SK-N-SH treated with all-trans-retinoic acid at 6 μM for 48 hours (cell line): Measurements from ENCODE around the gene SEL1L3.

Experiments
- ARNTL ChIP-seq: fragments of 450-650 bp; formaldehyde crosslinking; IDR thresholded peaks from 2 replicates; pipeline ENCODE4 v1.5.0; 2020; ENCODE audit warnings: low read depth, mild to moderate bottlenecking, moderate library complexity, borderline replicate concordance
- CSDC2 ChIP-seq: fragments of 250-450 bp; sonication (Bioruptor Pico); IDR thresholded peaks from 2 replicates; pipeline ENCODE4 v1.5.0; 2020; ENCODE audit warnings: mild to moderate bottlenecking, moderate library complexity
- ESRRG ChIP-seq: fragments of 250-450 bp; sonication (Bioruptor Pico); IDR thresholded peaks from 2 replicates; pipeline ENCODE4 v1.6.1; 2021; ENCODE audit warnings: mild to moderate bottlenecking
- GLIS3 ChIP-seq: fragments of 250-450 bp; sonication (Bioruptor Pico); IDR thresholded peaks from 2 replicates; pipeline ENCODE4 v1.5.0; 2020; ENCODE audit warnings: mild to moderate bottlenecking, moderate library complexity
- SNAI2 ChIP-seq: fragments of 250-450 bp; sonication (Bioruptor Pico); IDR thresholded peaks from 2 replicates; pipeline ENCODE4 v1.5.0; 2020; ENCODE audit warnings: mild to moderate bottlenecking, moderate library complexity
- ZFP3 ChIP-seq: fragments of 250-450 bp; sonication (Bioruptor Pico); IDR thresholded peaks from 2 replicates; pipeline ENCODE4 v1.5.0; 2020; ENCODE audit warnings: mild to moderate bottlenecking, moderate library complexity
- ZNF565 ChIP-seq: fragments of 450-650 bp; formaldehyde crosslinking; conservative IDR thresholded peaks from 2 replicates; pipeline ENCODE4 v1.5.0; 2020; ENCODE audit warnings: low read depth, mild to moderate bottlenecking, moderate library complexity
- ZNF8 ChIP-seq: fragments of 450-650 bp; formaldehyde crosslinking; IDR thresholded peaks from 2 replicates; pipeline ENCODE4 v1.5.0; 2020; ENCODE audit warnings: mild to moderate bottlenecking, moderate library complexity
- TF ChIP-seq, protein P1 (sequence below): fragments of 250-450 bp; sonication (Bioruptor Pico); IDR thresholded peaks from 2 replicates; pipeline ENCODE4 v1.8.0; 2021; ENCODE audit warnings: low read depth, mild to moderate bottlenecking, moderate library complexity, borderline replicate concordance
- TF ChIP-seq, protein P2 (sequence below): fragments of 250-450 bp; sonication (Bioruptor Pico); IDR thresholded peaks from 2 replicates; pipeline ENCODE4 v1.5.1; 2020; ENCODE audit warnings: low read depth, mild to moderate bottlenecking, moderate library complexity
- TF ChIP-seq, protein P3 (sequence below): fragments of 250-450 bp; sonication (Bioruptor Pico); IDR thresholded peaks from 2 replicates; pipeline ENCODE4 v1.8.0; 2020; ENCODE audit warnings: mild to moderate bottlenecking, moderate library complexity, borderline replicate concordance
- TF ChIP-seq, protein P4 (sequence below): fragments of 250-450 bp; sonication (Bioruptor Pico); IDR thresholded peaks from 2 replicates; pipeline ENCODE4 v1.5.1; 2021; ENCODE audit warnings: mild to moderate bottlenecking, moderate library complexity

DNA sequence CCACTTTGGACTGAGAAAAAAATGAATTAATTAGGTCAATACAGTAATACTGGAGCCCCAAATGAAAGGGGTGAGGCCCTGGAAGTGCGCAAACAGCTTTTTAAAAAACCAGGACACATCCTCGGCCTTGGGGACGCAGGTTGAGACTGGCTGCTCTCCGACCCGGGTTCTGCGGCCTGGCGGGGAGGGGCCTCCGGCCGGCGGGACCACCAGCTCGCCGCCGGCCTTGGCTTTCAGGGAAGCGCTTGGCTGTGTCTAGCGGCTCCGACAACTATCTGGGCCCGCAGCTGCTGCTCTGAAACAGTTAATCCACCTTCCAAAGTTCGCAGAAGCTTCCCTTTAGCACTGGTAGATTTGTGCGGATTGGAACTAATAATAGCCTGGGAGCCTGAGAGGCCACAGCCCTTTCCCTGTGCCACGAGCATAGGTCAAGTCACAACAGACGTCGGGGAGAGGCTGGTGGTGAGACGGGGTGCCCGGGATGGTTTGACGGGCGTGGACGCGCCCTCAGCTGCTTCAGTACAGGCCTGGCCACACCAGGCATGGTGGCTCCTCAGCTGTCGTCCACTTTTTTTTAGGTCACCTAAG, 1.1 kb upstream of the SEL1L3 start:
- TF ChIP-seq ARNTL, result no peak
- no peak for TF ChIP-seq ESRRG (CRISPR knock-in tag)
- TF ChIP-seq, protein P1, sequence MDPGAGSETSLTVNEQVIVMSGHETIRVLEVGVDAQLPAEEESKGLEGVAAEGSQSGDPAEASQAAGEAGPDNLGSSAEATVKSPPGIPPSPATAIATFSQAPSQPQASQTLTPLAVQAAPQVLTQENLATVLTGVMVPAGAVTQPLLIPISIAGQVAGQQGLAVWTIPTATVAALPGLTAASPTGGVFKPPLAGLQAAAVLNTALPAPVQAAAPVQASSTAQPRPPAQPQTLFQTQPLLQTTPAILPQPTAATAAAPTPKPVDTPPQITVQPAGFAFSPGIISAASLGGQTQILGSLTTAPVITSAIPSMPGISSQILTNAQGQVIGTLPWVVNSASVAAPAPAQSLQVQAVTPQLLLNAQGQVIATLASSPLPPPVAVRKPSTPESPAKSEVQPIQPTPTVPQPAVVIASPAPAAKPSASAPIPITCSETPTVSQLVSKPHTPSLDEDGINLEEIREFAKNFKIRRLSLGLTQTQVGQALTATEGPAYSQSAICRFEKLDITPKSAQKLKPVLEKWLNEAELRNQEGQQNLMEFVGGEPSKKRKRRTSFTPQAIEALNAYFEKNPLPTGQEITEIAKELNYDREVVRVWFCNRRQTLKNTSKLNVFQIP (CRISPR knock-in tag), result no peak
- TF ChIP-seq ZNF8 (CRISPR knock-in tag), result no peak
- TF ChIP-seq SNAI2 (CRISPR knock-in tag), result no peak
- no peak for TF ChIP-seq ZFP3
- TF ChIP-seq, protein P2, sequence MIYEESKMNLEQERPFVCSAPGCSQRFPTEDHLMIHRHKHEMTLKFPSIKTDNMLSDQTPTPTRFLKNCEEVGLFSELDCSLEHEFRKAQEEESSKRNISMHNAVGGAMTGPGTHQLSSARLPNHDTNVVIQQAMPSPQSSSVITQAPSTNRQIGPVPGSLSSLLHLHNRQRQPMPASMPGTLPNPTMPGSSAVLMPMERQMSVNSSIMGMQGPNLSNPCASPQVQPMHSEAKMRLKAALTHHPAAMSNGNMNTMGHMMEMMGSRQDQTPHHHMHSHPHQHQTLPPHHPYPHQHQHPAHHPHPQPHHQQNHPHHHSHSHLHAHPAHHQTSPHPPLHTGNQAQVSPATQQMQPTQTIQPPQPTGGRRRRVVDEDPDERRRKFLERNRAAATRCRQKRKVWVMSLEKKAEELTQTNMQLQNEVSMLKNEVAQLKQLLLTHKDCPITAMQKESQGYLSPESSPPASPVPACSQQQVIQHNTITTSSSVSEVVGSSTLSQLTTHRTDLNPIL, result no peak
- TF ChIP-seq, protein P3, sequence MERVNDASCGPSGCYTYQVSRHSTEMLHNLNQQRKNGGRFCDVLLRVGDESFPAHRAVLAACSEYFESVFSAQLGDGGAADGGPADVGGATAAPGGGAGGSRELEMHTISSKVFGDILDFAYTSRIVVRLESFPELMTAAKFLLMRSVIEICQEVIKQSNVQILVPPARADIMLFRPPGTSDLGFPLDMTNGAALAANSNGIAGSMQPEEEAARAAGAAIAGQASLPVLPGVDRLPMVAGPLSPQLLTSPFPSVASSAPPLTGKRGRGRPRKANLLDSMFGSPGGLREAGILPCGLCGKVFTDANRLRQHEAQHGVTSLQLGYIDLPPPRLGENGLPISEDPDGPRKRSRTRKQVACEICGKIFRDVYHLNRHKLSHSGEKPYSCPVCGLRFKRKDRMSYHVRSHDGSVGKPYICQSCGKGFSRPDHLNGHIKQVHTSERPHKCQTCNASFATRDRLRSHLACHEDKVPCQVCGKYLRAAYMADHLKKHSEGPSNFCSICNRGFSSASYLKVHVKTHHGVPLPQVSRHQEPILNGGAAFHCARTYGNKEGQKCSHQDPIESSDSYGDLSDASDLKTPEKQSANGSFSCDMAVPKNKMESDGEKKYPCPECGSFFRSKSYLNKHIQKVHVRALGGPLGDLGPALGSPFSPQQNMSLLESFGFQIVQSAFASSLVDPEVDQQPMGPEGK (CRISPR knock-in tag), result no peak
- TF ChIP-seq, protein P4, sequence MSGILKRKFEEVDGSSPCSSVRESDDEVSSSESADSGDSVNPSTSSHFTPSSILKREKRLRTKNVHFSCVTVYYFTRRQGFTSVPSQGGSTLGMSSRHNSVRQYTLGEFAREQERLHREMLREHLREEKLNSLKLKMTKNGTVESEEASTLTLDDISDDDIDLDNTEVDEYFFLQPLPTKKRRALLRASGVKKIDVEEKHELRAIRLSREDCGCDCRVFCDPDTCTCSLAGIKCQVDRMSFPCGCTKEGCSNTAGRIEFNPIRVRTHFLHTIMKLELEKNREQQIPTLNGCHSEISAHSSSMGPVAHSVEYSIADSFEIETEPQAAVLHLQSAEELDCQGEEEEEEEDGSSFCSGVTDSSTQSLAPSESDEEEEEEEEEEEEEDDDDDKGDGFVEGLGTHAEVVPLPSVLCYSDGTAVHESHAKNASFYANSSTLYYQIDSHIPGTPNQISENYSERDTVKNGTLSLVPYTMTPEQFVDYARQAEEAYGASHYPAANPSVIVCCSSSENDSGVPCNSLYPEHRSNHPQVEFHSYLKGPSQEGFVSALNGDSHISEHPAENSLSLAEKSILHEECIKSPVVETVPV (CRISPR knock-in tag), result no peak
- no peak for TF ChIP-seq GLIS3
- no peak for TF ChIP-seq CSDC2 (CRISPR knock-in tag)
- TF ChIP-seq ZNF565 (CRISPR knock-in tag), result no peak
